NOMO-1 treated with dmso at 0.1 percent for 144 hours (cell line): Measurements from ENCODE around the gene ZNF639.
A peak's percentile ranks its signal among the peaks of the same experiment; 100 is the strongest.

Source experiments
- DNase-seq: peaks from one replicate; lab custom pipeline; 2025; ENCODE audit not compliant: unreplicated experiment; lab: John Stamatoyannopoulos, UW

ZNF639 gene

DNA sequence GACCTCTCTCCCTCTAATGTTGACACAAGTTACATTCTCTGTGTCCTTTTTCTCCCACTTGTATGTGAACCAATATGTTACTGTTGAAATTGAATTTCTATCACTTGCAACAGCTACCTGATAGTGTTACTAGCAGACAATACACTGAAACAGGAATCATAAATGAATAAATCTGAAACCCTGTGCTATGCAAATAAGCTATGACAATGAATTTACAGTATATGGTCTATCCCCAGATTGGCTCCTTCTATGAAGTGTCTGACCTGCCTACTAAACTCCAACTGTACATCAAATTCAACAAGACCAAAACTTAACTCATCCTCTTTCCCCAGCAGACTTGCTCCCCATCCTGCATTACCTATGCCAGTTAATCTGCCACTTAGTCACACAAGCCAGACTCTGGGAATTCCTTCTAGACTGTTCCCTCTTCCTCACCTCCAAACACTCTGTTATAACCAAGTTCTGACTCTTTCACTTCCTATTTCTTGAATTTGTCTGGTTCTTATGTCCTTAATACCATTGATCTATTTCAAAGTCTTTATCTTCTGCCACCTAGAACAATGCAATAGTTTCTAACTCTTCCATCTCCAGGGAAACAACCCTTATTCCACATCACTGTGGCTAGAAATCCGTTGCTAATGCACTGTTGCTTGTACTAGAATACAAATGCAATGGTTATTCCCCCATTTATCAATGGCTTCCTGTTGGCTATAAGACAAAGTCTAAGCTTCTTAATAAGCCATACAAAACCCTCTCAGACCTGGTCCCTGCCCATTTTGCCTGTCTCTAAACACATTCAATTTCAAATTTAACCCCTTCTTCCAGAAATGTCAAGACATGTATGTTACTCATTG, 13.4 kb upstream of the ZNF639 start:
- no peak for DNase-seq

DNA sequence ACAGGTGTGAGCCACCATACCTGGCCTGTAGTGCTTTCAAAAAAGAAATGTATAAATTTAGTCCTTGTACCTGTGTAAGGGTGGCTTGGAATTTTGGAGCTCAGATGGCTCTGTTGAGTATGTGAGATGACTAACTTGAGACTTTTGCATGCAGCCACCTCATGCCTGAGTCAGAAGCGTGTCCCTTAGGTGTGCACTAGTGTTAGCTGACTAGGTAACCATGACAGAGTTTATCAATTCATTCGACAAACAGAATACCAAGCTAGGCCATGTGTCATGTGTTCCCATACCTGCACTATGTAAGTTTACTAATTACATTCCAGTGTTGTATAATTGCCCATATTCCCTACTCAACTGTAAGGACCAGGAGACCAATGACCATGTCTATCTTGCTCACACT, 4.0 kb upstream of the ZNF639 start:
- DNase-seq = no peak

- DNase-seq = peak; percentile 10
Observed at GRCh38 chr3:179321668-179322285, 1.1 kb upstream of the ZNF639 start.

GRCh38 chr3:179323197-179324110, 623 bp downstream of the ZNF639 start:
- DNase-seq = peak; percentile 44

- no peak for DNase-seq
Observed at GRCh38 chr3:179324270-179324754, 1.5 kb downstream of the ZNF639 start.

GRCh38 chr3:179330438-179330837, 7.6 kb downstream of the ZNF639 start:
- DNase-seq = no peak

GRCh38 chr3:179332240-179332639, 9.4 kb downstream of the ZNF639 start:
- DNase-seq = no peak

DNA sequence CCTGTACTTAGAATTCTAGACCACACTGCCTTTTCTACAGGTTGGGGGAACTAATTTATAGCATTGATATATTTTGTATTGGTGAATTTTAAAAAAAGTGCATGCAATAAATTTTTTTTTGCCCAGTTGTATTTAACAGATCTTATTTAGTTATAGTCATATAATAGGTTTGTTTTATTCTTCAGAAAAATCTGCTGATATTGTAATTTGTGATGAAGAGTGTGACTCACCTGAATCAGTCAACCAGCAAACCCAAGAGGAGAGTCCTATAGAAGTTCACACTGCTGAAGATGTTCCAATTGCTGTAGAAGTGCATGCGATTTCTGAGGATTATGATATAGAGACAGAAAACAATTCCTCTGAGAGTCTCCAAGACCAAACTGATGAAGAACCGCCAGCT, 10.3 kb downstream of the ZNF639 start:
- DNase-seq = no peak

DNA sequence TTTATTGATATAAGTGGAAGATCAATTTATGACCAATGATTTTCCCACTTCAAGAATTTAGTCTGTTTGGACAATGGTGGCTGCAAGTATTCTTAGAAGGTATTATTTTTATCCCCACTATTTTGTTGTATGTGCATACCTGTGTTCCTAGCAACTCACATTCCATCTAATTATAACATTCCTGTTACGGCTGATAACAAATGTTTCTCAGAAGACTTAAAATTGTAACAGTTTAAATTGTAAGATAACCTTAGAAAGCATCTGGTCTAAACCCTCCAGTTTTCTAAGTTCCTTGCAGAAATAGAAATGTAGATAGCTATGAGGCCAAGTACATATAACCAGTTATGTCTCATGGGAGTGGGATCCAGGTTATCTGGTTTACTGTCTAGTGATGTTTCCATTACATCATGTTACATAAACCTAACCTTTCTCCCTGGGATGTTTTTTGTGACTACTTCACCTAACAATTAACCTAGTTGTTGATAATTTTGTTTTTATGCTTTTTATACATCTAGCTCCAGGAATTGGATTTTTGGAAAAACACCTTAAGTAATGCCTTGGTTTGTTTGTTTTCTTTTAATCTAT, 13.6 kb downstream of the ZNF639 start:
- no peak for DNase-seq

DNA sequence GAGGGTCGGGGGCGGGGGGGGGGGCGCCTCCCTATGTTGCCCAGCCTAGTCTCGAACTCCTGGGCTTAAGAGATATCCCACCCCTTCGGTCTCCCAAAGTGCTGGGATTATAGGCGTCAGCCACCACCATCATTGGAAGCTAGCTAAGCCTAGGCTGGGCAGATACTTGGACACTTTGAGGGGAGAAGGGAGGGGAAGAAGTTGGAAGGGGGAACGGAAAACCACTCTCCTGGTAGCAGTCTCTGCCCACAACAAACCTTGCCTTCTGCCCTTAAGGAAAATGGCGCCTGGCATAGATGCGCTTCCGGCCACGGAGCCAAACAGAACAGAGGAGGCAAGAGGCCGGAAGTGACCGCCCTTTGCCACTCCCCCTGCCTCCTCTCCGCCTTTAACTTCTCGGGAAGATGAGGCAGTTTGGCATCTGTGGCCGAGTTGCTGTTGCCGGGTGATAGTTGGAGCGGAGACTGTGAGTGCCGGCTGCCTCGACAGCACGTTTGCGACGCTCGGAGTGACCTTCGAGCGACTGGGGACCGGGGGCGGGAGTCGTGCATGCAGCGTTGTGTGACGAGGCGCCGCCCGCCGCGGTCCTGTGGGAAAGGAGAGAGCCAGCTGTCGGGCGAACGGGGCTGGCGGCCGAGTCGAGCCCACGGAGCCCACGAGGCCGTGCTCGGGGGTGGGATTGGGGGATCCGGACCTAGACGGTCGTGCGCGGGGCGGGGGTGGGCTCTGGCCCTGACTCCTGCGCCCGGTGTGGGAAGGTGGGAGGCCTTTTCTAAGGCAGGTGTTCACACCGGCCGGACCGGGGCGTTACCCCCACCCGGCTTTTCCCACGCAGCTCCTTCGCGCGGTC, 24.7 kb downstream of the ZNF639 start, which contains the start of gene MFN1:
Gene MFN1 (plus strand): TSS at position 365 of the 850 bp plus-strand sequence. CDS start 1,143 bp downstream, outside the sequence.
- peak; percentile 94 for DNase-seq

DNA sequence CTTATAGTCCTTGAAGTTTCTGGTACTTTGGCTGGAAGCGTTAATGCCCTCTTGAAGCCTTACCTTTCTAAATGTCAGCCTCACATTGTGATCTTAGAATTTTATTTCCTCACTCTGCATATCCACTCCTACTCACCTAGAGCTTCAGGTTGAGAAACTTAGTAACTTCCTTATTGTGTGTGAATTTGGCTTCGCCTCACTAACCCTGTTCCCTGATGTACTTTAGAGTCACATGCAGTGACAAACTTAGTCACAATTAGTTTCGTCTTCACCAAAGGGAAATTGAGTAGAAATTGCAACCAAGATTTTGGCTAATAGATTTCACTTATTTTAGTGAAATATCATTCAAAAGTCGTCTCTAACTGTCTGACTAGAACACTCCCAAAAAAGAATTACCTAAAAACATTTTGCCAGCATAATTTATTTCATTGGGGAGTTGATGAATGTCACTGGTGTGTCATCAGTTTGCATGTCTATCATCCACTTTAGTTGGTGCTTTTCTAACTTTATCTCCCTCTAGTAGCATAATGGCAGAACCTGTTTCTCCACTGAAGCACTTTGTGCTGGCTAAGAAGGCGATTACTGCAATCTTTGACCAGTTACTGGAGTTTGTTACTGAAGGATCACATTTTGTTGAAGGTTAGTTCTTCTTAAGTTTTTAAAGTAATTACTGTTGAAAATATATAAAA, 25.6 kb downstream of the ZNF639 start:
- DNase-seq = peak; percentile 56

GRCh38 chr3:179355996-179356395, 33.2 kb downstream of the ZNF639 start:
- no peak for DNase-seq

GRCh38 chr3:179363332-179363731, 40.5 kb downstream of the ZNF639 start:
- DNase-seq = no peak

GRCh38 chr3:179369621-179370020, 46.8 kb downstream of the ZNF639 start:
- DNase-seq = no peak

GRCh38 chr3:179373938-179374337, 51.1 kb downstream of the ZNF639 start:
- no peak for DNase-seq

GRCh38 chr3:179375091-179375999, 52.5 kb downstream of the ZNF639 start:
- DNase-seq = no peak

DNA sequence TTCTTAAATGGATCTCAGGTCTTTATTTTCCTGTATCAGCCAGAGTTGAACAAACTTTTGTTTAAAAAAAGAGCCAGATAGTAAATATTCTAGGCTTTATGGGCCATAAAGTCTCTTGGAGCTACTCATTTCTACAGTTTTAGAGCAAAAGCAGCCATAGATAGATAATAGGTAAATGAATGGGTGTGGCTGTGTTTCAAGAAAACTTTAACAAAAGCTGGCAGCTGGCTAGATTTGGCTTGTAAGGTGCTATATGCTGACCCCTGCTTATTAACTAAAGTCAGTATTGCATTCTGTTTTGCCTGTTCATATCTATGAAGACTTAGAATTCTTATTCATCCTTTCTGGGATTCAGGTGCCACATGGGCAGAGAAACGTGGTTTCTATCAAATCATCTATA, 53.6 kb downstream of the ZNF639 start:
- DNase-seq = no peak
